GM18951 (cell line): Measurements from ENCODE around the gene BCR.

ENCODE experiments used
- POLR2A ChIP-seq: IDR thresholded peaks from 4 replicates; pipeline ENCODE4 v1.6.1; 2011; ENCODE audit warnings: mild to moderate bottlenecking; ENCODE audit not compliant: insufficient read length, insufficient read depth; ENCODE audit errors: extremely low read depth
- in situ Hi-C: fragments of 300-500 bp; cut with MboI; formaldehyde crosslinking; loops from one replicate; pipeline ENCODE4 v1.12.0; 2022; ENCODE audit warnings: low sequenced_read_pairs, mixed read lengths, inconsistent platforms; ENCODE audit not compliant: unreplicated experiment

The BCR gene

DNA sequence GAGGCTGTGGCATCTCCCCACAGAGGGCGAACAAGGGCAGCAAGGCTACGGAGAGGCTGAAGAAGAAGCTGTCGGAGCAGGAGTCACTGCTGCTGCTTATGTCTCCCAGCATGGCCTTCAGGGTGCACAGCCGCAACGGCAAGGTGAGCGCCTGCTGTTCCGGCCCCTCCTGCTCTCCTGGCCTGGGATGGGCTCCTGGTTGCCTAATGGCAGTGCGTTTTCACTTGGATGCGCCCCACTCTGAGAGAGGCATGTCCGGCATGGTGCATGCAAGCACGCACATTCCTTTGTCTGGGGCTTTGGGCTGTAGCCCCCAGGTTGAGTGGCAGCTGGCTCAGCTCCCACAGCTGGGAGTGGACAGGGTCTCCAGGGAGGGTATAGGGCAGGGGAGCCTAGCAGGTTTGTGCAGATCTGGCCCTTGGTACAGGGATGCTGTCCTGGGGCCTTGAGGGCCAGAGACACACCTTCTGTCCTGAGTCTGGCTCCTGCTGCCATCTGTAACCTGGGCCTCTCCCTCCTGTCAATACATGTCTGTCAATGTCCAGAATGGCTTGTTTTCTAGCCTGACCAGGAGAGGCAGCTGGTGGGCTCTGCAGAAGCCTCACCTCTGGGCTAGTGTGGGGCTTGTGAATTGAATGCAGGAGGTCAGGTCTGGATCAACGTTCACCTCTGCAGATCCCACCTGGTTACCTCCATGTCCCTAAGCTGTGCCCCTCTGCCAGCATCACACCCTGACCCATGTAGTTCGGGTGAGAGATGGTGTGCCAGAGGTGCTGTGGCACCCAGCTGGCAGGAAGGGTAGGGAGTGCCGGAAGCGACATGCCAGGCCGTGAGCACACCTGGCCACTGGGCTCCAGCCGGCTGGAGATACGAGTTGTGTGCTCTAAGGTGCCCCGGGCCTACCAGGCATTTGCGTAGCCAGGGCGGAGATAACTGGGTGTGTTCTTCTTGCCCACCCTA is 107.1 kb downstream of the BCR start:
- in situ Hi-C loops, result loop anchor here (25.0 kb wide), 1 partner anchor 475 kb away; no protein-coding TSS in a partner anchor

GRCh38 chr22:23288301-23289129 is 108.2 kb downstream of the BCR start:
- TF ChIP-seq POLR2A, result no peak
- in situ Hi-C loops, result loop anchor here (25.0 kb wide), 1 partner anchor 476 kb away; no protein-coding TSS in a partner anchor

More for the DNA sequence above, 107.1 kb downstream of the BCR start:
- TF ChIP-seq POLR2A, result no peak

DNA sequence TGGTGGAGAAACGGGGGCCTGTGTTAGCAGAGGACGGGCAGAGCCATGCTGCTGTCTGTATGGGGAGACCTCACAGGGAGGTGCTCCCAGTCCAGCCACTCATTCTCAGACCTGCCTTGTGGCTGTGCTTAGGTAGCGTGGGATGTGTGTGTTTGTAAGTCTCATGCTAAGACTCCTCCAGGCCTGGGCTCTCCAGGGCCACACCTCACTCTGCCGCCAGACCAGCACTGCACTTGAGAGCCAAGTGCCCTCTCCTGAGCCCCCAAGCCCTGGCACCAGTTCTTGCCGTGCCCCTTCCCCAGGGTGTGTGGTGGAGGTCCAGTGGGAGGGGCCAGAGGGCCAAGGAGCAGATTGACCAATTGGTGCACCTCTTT is 108.8 kb downstream of the BCR start:
- no peak for TF ChIP-seq POLR2A
- in situ Hi-C loops, result loop anchor here (25.0 kb wide), 1 partner anchor 477 kb away; no protein-coding TSS in a partner anchor

DNA sequence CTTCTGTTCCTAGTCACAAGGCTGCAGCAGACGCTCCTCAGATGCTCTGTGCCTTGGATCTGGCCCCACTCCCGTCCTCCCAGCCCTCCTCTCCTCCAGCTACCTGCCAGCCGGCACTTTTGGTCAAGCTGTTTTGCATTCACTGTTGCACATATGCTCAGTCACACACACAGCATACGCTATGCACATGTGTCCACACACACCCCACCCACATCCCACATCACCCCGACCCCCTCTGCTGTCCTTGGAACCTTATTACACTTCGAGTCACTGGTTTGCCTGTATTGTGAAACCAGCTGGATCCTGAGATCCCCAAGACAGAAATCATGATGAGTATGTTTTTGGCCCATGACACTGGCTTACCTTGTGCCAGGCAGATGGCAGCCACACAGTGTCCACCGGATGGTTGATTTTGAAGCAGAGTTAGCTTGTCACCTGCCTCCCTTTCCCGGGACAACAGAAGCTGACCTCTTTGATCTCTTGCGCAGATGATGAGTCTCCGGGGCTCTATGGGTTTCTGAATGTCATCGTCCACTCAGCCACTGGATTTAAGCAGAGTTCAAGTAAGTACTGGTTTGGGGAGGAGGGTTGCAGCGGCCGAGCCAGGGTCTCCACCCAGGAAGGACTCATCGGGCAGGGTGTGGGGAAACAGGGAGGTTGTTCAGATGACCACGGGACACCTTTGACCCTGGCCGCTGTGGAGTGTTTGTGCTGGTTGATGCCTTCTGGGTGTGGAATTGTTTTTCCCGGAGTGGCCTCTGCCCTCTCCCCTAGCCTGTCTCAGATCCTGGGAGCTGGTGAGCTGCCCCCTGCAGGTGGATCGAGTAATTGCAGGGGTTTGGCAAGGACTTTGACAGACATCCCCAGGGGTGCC is 109.8 kb downstream of the BCR start:
- no peak for TF ChIP-seq POLR2A
- in situ Hi-C loops, result loop anchor here (25.0 kb wide), 1 partner anchor 478 kb away; no protein-coding TSS in a partner anchor

DNA sequence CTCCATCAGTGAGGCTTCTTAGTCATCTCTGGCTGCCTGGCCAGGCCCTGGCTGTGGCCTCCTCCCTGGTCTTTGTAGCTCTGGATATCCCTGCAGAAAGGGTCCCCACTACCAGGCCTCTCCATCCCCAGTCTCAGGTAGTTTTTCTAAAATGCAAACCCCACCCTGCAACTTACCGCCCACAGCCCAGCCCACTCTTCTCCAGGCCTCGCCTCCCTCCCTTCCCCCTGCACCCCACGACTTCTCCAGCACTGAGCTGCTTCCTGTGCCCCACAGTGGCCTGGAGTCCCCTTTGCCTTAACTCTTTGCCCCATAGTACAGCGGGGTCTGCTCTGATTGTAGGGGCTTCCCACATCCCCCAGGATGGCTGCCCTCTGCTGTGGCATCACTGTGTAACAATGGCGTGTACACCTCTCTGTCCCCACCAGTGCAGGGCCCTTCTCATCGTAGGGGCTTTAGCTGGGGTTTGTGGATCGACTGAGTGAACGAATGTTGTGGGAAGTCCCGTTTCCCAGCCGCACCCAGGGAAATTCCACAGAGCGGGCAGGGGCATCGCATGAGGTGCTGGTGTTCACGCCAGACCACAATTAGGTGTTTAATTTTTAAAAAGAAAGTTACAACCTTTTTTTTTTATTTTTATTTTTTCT is 111.6 kb downstream of the BCR start:
- in situ Hi-C loops, result loop anchor here (25.0 kb wide), 1 partner anchor 480 kb away; no protein-coding TSS in a partner anchor
- no peak for TF ChIP-seq POLR2A

- no peak for TF ChIP-seq POLR2A
- in situ Hi-C loops, result loop anchor here (25.0 kb wide), 1 partner anchor 480 kb away; no protein-coding TSS in a partner anchor
These were observed 112.4 kb downstream of the BCR start for GRCh38 chr22:23292453-23293350.

- in situ Hi-C loops, result loop anchor here (25.0 kb wide), 1 partner anchor 481 kb away; no protein-coding TSS in a partner anchor
- TF ChIP-seq POLR2A, result no peak
These were observed 113.4 kb downstream of the BCR start for GRCh38 chr22:23293720-23294119.

DNA sequence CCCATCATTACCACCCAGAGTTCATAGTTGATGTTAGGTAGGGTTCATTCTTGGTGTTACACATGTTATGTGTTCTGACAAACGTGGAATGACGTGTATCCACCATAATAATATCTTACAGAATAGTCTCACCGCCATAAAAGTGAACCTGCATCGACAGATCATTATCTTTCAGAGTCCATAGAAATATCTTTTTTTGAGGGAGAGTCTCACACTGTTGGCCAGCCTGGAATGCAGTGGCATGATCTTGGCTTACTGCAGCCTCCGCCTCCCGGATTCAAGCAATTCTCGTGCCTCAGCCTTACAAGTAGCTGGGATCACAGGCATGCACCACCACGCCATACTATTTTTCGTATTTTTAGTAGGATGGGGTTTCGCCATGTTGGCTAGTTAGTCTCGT is 113.9 kb downstream of the BCR start:
- in situ Hi-C loops, result loop anchor here (25.0 kb wide), 1 partner anchor 482 kb away; no protein-coding TSS in a partner anchor
- TF ChIP-seq POLR2A, result no peak

GRCh38 chr22:23300476-23300875 is 120.2 kb downstream of the BCR start:
- TF ChIP-seq POLR2A, result no peak
- in situ Hi-C loops, result no loop called here

- in situ Hi-C loops, result no loop called here
- no peak for TF ChIP-seq POLR2A
These were observed 121.3 kb downstream of the BCR start for GRCh38 chr22:23301591-23301990.
